NCI-H2227 (cell line): Measurements from ENCODE around the gene PTK6.

Experiments
- DNase-seq: peaks from one replicate; lab custom pipeline; 2025; ENCODE audit not compliant: unreplicated experiment; lab: John Stamatoyannopoulos, UW

The PTK6 gene

GRCh38 chr20:63570281-63571086, 33.3 kb upstream of the PTK6 start:
- DNase-seq: no peak

- no peak for DNase-seq
Measured at GRCh38 chr20:63568986-63569949, 32.1 kb upstream of the PTK6 start.

DNA sequence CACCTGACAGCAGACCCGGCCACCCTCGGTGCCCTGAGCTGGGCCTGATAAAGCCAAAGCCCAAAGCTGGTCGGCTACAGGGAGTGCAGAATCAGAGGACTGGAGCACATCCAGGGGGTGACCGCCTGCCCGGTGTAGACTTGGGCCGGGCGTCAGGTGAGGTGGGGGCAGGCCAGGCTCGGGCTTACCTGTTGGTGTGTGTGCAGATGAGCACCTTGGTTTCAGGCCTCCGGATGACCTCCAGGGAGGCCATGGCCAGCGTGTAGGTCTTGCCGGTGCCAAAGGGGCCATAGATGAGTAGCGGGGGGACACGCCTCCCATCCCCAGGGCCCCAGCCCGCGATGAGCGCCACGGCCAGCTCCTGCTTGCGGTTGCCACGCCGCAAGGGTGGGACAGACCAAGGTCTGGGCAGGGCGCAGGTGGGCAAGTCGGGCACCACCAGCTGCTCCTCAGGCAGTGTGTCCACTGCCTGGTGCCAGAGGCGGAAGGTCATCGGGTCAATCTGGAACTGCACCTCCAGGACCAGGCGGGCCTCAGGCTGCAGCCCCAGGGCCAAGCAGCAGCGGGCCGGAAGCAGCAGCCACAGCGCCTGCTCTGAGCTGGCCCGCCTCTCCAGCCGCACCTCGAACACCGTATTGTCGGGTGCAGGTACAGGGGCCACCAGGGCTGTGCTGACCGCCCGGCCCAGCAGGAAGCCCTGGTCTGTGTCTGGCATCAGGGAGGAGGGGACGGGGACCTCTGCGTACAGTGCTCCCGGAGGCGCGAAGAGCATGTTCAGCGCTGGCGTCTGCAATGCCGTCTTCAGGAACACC, 31.2 kb upstream of the PTK6 start:
- DNase-seq: no peak

- no peak for DNase-seq
Measured at GRCh38 chr20:63567386-63568169, 30.4 kb upstream of the PTK6 start.

GRCh38 chr20:63567136-63567385, 29.9 kb upstream of the PTK6 start:
- DNase-seq: no peak

GRCh38 chr20:63566395-63567135, 29.4 kb upstream of the PTK6 start:
- no peak for DNase-seq

- no peak for DNase-seq
Measured at GRCh38 chr20:63565699-63566335, 28.6 kb upstream of the PTK6 start.

DNA sequence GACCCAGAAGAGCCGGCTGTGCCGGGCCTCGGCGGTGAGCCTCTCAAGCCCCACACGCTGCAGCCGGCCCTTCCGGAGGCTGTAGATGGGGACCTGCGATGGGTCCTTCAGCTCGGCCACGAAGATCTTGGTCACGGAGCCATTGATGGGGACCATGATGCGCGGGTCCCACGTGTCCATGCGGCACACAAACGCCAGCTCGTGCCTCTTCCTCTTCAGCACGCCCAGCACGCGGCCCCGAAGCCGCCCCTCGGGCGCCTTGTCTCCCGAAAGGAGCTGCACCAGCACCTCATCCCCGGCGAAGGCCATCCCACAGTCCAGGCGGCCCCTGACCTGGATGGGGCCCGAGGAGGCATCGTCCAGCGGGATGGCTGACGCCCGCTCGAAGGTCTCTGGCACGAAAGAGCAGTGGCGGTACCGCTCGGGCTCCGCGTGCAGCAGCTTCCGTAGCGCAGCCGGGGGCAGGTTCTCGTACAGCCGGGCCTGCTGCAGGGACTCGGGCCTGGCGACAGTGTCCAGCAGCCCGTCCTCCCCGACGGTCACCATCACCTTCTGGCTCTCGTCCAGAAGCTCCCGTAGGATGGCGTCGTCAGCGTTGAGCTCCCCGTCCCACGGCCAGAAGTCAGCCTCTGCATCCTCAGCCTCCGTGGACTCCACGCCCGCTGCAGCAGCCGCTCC, 28.0 kb upstream of the PTK6 start:
- no peak for DNase-seq

DNA sequence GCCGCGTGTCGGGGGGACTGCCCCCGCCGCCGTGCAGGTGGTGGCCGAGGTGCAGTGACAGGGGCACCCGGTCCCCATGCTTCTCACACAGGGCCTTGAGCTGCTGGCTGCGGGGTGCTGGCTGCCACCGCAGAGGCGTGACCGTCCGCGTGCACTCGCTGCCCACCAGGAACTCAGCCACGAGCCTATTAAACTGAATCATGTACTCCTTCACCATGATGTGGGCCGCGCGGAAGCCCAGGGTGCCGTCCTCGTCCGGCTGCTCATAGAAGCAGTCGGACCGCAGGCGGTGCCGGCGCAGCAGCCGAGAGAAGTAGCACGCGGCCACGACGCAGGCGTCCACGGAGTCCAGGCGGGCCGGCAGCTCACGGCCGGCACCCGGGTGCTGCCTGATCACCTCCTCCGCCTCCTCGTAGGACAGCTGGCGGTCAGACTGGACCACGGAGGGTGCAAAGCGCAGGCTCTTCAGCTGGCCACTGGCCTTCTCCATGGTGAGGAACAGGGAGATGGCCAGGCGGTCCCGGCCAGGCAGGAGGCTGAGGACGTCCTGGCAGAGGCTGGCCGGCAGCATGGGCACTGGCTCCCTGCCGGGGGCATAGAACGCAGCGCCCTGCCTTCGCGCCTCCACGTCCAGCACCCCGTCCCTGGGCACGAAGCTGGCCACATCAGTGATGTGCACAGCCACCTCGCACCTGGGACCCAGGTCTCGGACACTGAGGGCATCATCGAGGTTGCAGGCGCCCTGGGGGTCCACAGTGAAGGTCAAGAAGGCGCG, 27.0 kb upstream of the PTK6 start:
- no peak for DNase-seq

DNA sequence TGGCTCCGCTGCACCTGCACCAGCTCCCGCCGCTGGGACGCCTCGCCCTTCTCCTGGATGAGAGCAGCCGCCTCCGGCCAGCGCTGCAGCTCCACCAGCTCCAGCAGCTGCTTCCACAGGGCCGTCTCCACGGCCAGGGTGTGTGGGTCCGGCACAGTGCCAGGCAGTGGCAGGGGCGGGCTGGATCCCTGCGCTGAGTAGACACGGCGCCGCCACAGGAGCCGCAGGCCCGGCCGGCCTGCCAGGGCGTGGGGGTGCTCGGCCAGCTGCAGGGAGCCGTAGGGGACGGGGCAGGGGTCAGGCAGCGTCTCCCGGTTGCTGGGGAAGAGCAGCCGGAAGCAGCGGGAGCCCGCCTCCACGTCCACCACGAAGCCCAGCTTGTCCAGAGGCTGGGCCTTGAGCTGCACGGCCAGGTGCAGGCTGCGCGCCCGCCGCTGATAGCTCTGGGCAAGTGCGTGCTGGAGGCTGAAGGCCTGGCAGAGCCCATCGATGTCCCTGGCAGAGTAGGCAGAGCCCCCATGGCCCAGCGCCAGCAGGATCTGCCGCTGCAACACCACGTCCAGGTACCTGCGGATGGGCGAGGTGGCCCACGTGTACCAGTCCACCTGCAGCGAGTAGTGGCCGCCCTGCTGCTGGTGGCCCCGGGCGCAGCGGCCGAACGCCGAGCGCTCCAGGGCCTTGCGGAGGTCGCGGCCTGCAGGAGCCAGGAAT, 26.2 kb upstream of the PTK6 start:
- DNase-seq: no peak

GRCh38 chr20:63562461-63563224, 25.5 kb upstream of the PTK6 start:
- no peak for DNase-seq

GRCh38 chr20:63561624-63562396, 24.6 kb upstream of the PTK6 start:
- DNase-seq: no peak

DNA sequence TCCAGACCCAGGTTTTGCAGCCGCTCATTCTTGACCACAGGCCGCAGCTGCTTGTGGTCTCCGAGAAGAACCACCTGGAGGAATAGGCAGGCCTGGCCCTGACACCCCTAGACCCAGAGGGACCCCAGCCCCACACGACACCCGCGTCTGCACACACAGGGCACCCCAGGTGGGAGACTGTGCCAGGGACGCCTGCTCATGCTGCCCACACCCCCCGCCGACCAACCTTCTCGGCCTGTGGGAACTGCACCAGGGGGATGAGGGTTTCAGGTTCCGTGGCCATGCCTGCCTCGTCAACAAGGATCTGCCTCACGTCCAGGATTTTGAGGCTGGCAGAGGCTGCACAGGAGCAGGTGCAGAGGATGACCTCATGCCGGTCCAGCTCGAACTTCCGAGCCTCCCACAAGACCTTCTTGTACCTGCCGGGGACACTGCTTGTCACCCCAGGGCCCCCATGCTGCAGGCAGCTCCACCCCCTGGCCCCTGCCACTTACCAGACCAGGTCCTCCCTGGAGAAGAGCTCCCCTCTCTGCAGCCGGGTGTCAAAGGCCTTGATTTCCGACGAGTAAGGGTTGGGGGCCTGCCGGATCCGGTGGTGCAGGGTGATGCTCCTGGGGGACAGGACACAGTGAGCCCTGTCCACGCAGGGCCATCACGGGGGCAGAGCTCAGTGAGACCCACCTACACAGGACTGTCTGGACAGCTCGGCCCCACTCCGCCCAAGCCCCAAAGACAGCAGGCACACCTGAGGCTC, 23.9 kb upstream of the PTK6 start:
- DNase-seq: no peak

- DNase-seq: no peak
Measured at GRCh38 chr20:63560333-63560805, 23.2 kb upstream of the PTK6 start.
